GF-D8 (cell line): ENCODE measurements around the gene SNAP47.
A peak's percentile ranks its signal among the peaks of the same experiment; 100 is the strongest.
"Not testable (repeated sequence)": the region's sequence is repeated elsewhere in the genome, so short reads cannot be mapped to it uniquely, and the experiment has no call there.

Source experiments
- DNase-seq: peaks from one replicate; lab custom pipeline; 2025; lab: John Stamatoyannopoulos, UW

SNAP47 gene, protein sequence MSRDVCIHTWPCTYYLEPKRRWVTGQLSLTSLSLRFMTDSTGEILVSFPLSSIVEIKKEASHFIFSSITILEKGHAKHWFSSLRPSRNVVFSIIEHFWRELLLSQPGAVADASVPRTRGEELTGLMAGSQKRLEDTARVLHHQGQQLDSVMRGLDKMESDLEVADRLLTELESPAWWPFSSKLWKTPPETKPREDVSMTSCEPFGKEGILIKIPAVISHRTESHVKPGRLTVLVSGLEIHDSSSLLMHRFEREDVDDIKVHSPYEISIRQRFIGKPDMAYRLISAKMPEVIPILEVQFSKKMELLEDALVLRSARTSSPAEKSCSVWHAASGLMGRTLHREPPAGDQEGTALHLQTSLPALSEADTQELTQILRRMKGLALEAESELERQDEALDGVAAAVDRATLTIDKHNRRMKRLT

DNA sequence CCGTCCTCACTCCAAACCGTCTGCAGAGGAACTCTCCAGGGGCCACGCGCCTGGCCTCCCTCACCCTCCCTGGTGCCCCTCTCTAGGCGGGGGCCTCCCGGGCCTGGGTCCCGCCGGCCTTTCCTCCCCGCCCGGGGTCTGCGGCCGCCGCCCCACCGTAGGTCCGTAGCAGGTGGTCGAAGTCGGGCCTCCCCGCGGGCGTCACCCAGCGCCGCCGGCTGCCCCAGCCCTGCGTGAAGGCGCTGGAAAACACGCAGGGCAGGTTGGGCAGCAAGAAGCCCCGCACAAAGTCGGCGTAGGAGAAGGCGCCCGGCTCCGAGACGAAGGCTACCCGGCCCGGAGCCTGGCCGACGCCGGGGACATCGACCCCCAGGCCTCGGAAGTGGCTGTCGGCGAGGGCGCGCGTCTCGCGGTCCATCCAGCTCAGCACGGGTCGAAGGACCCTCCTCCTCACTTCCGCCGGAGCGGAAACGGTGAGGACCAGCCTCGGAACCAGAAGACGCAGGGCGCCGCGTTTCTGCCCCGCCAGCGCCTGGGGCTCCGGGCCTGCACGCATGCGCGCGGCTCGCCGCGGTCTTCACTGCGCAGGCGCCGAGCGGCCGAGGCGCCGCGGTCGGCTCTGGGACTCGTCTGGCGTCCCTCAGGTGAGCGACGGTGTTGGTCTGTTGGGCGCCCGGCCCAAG, at the start of gene SNAP47, which contains the start of gene JMJD4:
Gene SNAP47 (plus strand): TSS at position 580 of the 683 bp plus-strand sequence. CDS start 12,302 bp downstream, outside the sequence.
Gene JMJD4 (minus strand): TSS at position 447 of the 683 bp plus-strand sequence. CDS start 29 bp downstream, at position 418.
- peak; percentile 55 for DNase-seq

DNA sequence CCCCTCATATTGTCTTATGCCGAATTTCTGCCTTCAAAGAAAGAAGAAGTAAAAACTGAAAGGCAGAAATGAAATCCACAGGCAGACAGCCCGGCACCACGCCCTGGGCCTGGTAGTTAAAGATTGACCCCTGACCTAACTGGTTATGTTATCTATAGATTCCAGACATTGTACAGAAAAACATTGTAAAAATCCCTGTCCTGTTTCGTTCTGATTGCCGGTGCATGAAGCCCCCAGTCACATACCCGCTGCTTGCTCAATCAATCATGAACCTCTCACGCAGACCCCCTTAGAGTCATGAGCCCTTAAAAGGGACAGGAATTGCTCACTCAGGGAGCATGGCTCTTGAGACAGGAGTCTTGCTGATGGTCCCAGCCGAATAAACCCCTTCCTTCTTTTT, 49.4 kb upstream of the SNAP47 start:
- DNase-seq: no peak

DNA sequence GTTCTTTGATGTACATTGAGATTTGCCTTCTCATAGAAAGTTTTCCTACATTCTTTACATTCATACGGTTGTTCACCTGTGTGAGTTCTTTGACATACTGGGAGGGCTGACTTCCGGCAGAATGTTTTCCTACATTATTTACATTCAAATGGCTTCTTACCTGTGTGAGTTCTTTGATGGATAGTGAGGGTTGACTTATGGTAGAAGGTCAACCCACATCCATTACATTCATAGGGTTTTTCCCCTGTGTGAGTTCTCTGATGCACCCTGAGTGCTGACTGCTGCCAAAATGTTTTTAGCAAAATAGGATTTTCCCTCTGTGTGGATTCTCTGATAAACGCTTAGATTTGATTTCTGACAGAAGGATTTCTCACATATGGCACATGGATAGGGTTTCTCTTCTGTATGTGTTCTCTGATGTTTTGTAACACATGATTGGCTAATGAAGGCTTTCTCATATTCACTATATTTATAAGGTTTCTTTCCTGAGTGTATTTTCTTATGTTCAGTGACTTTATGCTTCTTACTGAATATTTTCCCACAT, 37.8 kb upstream of the SNAP47 start:
- no peak for DNase-seq

DNA sequence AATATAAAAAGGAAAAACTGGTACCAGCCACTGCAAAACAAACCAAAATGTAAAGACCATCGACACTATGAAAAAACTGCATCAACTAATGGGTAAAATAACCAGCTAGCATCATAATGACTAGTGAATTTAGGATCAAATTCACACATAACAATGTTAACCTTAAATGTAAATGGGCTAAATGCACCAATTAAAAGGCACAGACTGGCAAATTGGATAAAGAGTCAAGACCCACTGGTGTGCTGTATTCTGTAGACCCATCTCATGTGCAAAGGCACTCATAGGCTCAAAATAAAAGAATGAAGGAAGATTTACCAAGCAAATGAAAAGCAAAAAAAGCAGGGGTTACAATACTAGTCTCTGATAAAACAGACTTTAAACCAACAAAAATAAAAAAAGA, 33.6 kb upstream of the SNAP47 start:
- DNase-seq: not testable (repeated sequence)

DNA sequence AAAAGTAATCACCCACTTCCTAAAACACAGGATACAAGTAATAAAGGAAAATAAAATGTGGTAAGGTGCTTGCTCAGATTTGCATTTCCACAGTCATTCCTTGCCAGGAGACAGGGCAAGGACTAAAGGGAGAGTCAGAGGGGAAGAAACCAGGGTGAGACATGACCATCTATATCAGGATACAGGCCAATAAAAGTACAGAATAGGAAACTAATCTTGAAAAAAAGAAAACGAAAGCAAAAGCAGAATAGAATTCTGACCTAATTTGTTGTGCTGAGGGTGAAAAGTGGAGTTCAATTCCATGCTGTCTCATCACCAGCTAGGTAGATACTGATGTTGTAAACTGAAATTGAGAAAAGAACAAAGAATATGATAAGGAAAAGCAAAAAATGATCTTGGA, 27.4 kb upstream of the SNAP47 start:
- DNase-seq: no peak

DNA sequence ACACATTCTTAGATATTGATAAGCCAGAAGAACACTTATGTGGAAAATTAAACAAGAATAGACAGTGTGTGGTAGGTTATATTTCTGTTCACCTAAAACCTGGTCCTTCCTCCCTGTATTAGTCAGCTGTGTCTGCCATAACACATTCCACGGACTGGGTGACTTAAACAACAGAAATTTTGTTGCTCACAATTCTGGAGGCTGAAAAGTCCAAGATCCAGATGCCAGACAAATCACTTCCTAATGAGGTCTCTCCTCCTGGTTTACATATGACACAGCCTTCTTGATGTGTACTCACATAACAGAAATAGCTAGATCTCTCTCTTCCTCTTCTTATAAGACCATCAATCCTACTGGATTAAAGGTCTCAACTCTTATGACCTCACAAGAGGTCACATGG, 25.8 kb upstream of the SNAP47 start:
- no peak for DNase-seq

DNA sequence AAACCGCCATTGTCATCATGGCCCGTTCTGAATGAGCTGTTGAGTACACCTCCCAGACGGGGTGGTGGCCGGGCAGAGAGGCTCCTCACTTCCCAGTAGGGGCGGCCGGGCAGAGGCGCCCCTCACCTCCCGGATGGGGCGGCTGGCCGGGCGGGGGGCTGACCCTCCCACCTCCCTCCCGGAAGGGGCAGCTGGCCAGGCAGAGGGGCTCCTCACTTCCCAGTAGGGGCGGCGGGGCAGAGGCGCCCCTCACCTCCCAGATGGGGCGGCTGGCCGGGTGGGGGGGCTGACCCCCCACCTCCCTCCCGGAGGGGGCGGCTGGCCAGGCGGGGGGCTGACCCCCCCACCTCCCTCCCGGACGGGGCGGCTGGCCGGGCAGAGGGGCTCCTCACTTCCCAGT, 24.8 kb upstream of the SNAP47 start:
- not testable (repeated sequence) for DNase-seq

DNA sequence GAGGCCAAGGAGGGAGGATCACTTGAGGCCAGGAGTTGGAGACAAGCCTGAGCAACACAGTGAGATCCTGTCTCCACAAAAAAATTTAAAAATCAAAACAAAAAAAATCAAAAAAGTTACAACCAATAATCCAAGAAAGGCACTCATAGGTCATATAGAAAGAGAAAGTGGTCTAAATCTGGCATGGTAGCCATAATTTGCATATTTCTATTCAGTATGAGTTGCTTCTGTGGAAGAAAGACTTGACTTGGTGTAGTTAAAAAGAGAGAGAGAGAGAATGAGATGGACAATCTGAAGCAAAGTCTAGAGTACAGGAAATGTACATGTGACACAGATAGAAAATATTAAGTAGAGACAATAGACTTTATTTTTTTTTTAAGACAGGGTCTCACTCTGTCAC, 22.6 kb upstream of the SNAP47 start:
- no peak for DNase-seq

DNA sequence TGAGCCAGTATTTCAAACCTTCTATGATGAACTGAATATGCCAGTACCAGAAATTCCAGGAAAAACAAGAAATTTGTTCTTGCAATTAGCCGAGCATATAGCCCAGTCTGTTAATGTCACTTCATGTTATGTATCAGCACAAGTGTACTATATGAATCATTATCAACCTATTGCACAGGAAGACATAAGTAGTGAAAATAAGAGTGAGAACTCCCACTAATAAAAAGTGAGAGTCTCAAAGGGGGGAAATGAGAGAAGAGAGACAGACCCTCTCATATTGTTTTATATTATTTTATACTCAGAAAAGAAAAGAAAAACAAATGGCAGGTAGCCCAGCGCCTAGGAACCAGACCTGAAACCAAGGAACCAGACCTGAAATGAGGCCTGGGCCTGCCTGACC, 16.3 kb upstream of the SNAP47 start:
- no peak for DNase-seq

DNA sequence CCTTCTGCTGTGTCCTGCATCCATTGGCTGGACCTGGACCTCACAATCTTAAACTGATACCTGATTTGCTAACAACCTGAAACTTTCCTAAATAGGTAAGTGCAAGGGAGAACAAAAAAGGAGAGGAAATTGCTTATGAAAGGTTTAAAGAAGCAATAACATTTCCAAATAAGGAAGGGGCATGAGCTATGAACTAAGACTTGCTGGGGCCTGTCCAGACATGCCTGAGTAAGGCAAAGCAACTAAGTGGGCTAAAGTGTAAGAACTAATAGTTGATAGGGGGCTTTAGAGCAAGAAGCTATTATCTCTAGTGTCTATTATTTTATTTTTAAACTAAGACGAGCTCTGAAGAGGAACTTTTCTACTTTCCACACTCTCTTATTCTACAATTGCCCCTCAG, 11.8 kb upstream of the SNAP47 start:
- no peak for DNase-seq

DNA sequence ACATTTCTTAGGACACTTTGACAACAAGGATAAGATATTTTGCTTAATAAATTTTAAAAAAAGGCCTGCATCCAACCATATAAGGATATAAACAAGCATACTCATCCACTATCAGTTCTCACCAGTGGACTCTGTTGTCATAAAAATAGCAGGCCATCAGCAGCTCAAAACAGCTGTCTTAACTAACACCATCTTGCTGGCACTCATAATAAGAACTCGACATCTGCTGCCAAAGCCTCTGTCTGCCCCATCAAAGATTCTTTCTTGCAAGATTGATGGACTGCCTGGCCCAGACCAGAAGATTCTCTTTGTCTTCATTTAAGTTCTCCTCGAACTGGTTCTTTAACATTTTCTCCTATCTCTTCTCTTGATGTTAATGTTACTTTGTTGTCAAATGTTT, 10.2 kb upstream of the SNAP47 start:
- no peak for DNase-seq

DNA sequence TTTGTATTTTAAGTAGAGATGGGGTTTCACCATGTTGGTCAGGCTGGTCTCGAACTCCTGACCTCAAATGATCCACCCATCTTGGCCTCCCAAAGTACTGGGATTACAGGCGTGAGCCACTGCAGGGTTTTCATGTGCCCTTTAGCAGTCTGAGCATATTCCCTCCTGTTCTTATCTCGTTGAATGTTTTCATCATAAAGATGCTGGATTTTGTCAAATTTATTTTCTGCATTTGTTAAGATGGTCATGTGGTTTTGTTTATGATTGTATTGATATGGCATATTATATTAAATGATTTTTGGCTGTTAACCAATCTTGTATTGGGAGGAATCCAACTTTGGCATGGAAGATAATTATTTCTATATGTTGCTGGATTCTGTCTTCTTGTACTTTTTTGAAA, 8.9 kb upstream of the SNAP47 start:
- no peak for DNase-seq

DNA sequence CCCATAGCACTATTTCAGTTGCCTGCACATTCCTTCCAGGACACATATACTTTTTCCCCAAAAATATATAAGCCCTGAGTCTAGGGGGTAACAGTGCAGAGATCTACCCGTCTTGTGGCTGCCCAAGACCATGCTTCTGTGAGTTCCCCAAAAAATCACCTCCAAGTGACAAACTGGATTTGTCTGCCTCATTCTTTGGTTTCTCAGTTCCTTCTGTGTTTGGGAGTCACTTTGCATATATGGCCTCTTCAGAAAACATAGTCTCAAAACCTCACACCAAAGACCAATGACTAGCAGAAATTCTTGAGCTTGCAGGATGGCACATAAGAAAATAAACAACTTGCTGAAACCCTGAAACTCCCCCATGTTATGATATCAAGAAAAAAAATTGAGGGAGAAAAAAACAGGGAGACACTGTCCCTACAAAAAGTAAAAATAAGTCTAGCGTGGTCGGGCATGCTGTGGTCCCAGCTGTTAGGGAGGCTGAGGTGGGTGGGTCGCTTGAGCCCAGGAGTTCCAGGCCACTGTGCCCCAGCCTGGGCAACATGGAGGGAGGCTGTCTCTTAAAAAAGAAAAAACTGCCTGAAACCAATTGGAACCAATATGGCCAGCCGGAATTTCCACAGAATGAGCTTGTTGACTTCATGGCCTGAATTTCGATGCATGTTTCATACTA, 8.2 kb upstream of the SNAP47 start:
- no peak for DNase-seq

DNA sequence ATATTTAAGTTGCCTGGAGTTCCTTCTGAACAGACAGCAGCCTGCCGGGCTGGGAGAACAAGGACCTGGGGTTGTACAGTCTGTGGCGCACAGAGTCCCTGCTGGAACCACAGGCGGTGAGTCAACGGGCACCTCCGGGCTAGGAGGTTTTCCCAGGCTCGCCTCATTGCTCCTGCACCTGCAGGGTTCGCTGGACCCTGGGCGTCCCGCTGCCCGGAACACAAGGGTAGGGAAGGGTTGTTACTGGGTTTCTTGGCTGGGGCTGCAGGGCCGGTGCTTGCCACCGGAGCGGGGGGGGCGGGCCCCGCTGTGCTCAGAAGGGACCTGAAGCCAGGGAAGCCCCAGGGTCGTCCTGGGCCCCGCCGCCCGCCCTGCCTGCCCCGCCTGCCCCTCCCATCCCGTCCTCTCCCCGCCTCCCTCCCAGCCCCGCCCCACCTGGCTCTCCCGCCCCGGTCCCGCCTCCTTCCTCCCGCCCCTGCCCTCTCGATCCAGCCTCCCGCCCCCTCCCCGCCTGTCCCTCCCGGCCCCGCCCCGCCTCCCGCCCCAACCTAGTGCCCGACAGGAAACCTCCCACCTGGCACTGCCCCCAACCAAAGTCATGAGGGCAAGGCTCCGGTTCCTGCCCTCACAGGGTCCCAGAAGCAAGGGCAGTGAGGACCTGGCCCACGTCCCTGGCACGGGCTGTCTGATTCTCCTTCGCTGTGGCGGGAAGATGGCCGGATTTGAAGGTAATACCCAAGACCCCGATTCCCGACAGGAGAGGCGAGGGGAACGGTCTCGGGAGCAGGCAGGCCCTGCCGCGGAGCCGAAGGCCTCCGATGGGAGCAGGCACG, 7.0 kb upstream of the SNAP47 start:
- no peak for DNase-seq

DNA sequence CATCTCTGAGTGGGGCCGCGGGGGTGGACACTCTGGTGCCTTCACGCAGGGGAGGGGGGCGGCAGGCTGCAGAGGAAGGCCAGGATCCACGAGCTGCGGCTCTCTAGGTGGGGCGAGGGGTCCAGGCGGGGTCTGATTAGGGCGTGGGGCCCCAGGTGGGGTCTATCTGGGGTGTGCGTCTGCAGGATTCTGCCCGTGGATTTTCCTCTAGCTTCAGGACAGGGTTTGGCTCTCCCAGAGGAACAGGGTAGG, 6.4 kb upstream of the SNAP47 start:
- DNase-seq: no peak

DNA sequence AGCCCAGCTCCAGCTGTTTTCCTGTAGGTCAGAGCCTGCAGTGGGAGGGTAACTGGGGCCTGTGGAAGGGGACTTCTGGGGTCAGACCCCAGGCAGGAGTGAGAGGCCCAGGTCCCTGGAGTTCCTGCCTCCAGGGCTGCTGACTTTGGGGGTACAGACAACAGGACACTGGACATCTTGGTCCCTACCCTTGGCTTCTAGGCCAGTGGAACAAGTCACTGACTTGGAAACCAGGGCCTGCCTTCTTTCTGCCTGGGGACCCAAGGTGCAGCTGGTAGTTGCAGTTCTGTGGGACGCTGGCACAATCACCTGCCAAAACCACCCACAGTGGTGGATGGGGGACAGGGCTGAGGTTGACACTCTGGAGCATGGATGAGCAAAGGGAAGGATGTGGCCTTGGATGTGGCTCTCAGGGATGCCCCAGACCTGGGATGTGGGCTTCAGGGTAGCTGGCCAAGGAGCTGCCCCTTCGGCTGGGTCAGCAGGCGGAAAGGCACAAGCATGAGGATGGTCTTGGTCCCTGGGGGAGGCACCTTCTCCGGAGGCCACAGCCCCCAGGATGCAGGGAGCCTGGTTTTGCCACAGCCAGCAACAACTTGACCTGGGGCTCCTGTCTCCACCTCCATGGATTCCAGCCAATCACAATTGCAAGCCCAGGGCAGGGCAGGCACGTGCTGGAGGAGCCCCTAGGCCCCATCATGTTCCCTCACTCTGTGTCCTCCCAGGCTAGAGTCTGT, 5.9 kb upstream of the SNAP47 start:
- no peak for DNase-seq

DNA sequence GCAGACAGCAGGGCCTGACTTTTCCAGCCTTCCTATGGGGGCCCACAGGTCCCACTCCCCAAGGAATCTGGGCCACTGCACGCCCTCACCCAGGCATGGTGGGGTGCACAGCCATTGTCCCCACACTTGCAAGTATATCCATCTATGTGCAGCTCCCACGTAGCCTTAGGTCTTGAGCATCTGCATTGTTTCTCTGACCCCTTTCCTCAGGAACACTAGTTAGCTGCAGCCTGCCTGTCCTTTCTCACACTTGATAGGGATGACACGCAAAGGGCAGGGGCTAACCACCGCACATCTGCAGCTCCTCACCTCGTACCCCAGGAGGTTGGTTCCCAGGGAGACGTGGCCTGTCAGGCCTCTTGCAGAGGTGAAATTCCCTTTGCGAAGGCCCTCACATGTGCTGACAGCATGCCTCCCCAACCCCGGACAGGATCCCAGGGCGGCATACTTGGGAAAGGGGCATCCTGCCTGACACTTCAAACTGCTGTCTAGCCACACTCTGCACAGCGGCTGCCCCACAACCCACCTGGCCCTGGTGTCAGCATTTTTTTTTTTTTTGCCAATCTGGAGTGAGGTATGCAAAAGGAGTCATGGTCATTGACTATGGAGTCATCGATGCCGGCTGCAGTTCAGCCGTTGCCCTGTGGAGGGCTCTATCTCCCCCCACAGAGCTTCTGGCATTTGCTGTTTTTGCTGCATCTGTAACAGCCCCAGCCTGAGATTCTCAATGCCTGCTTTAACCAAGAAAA, 5.2 kb upstream of the SNAP47 start:
- DNase-seq: no peak

DNA sequence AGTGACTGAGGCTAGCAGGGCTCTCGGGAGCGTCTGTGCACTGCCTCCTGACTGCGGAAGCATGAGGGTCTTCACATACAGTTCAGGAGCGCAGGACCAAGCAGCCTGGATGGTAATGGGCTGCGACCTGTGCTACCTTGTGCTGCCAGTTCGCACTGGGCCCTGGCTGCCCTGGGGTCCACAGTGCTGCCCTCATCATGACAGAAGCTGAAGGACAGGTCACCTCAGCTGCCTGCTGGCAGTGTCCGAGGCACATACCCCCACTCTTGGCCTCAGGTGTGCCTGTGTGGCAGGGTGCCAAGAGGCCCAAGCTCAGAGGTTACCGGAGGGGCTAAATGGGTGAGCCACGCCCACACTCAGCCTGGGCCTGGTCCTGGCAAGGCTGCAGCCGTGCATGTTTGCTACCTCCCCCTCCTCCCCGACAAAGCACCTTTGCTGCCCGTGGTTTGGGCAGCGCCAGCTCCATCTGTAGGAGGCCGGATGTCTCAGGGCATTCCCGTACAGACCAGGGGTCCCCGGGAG, 4.5 kb upstream of the SNAP47 start:
- DNase-seq: no peak

DNA sequence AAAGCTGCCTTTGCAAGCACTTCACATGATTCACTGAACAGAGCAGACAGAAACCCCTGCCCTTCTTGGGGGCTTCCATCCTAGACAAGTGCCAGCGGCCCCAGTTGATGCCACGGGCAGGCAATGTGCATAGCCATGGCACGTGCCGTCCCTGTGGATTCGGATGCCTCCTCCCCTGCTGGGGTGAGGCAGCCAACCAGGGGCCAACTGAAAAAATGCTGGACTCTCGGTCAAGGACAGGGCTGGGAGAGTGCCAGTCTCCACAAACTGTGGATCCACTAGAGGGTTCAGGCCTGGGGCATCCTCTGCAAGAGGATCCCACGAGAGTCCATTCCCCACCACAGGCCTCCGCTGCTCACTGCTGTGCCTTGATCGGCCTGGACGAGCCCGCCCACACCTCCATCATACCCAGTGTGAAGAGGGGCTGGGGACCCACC, 4.0 kb upstream of the SNAP47 start:
- DNase-seq: no peak
